GM12801 (cell line): ENCODE data around the gene TNNI2.

Experiments
- TF ChIP-seq, protein P1 (sequence below): IDR thresholded peaks from one replicate; pipeline ENCODE4 v1.5.1; 2011; ENCODE audit warnings: control low read depth; ENCODE audit not compliant: insufficient read length; ENCODE audit errors: extremely low read depth

The TNNI2 gene

GRCh38 chr11:1853376-1854131 is 14.8 kb downstream of the TNNI2 start:
- TF ChIP-seq, protein P1, sequence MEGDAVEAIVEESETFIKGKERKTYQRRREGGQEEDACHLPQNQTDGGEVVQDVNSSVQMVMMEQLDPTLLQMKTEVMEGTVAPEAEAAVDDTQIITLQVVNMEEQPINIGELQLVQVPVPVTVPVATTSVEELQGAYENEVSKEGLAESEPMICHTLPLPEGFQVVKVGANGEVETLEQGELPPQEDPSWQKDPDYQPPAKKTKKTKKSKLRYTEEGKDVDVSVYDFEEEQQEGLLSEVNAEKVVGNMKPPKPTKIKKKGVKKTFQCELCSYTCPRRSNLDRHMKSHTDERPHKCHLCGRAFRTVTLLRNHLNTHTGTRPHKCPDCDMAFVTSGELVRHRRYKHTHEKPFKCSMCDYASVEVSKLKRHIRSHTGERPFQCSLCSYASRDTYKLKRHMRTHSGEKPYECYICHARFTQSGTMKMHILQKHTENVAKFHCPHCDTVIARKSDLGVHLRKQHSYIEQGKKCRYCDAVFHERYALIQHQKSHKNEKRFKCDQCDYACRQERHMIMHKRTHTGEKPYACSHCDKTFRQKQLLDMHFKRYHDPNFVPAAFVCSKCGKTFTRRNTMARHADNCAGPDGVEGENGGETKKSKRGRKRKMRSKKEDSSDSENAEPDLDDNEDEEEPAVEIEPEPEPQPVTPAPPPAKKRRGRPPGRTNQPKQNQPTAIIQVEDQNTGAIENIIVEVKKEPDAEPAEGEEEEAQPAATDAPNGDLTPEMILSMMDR, result no peak

DNA sequence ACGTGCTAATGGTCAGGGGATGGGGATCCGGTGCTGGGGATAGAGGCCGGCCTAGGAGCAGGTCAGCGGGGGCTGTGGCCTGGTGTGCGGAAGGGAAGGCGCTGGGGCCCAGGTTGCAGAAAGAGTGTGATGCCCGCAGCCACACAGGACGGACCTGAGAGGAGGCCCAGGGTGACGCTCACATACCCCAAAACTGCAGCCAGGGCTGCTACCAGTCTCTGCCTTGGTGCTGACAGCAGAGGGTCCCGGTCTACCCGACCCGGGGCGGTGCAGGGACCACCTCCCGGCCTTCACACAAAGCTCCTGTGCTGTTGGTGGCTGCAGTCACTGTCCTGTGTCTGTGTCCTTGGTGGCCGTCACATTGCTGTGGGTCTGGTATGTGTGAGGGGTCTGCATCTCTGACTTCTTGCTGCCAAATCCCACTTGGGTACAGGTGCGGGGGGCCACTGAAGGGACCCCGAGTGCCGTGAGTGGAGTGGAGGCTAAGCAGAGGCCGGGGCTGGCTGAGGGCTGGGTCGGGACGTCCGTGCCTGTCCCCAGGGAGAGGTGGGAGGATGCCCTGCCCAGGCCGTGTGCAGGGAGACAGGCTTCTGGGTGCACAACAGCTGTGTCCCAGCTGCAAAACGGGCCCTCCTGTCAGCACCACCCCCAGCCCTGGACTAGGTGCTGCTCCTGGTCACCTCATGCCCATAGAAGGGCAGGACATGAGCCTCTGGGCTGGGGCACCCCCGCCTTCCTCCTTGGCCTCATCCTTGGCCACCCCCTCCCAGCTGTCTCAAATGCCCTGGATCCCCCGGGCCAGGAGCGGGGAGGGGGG is 15.6 kb downstream of the TNNI2 start:
- TF ChIP-seq, protein P1, result no peak

DNA sequence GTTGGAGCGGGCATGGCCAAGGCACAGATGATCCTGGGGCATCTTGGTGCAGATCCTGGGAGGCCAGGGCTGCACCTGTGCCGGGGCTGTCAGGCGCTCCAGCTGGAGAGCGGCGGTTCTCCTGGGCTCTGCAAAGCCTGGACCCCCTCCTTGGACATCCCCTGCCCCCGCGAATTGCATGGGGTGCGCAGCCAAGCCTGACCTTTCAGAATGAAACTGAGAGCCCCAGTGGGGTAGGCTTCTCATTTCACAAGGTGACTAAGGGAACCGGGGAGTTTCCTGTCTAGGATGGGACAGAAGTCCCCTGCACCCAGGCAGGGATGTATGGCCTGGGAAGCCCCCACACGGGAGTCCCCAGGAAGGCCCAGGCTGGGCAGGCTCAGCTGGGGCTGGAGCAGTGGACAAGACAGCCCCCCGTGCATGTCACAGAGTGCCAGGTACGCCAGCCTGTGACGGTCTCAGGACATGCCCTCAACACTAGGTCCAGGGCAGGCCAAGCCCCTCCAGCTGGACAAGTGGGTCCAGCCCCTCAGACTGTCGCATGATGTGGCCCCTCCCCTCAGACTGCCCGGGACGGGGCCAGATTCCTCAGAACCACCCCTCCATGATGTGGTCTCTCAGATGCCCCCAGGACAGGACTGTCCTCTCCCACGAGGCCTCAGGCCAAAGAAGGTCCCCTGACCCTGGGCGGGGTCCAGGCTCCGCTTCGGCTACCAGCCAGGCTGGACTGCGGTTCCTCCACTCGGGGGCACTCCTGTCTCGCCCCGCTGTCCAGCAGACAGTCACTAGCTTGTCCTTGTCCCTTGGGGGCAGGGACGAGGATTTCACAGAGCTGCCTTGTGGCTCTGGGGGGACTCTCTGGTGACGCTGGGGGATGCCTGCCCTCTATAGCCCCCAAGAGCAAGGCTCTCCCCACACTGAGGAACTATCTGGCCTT is 16.4 kb downstream of the TNNI2 start:
- TF ChIP-seq, protein P1, result no peak

DNA sequence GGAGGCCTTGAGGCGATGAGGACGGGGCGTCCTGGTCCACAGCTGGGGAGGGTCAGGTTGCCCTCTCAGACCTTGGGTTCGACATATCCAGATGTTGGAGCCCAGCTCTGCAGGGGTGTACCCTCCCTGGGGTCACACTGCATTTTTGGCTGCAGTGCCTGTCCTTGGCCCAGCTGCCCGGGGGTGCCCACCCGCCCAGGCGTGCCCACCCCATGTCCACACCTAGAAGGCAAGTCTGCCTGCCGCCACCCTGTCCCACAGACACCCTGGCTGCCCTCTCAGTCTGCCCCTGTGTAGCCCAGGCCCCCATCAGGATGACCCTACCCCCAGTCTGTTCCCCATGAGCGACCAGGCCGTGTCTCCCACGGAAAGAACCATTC is 17.1 kb downstream of the TNNI2 start:
- TF ChIP-seq, protein P1, result no peak

DNA sequence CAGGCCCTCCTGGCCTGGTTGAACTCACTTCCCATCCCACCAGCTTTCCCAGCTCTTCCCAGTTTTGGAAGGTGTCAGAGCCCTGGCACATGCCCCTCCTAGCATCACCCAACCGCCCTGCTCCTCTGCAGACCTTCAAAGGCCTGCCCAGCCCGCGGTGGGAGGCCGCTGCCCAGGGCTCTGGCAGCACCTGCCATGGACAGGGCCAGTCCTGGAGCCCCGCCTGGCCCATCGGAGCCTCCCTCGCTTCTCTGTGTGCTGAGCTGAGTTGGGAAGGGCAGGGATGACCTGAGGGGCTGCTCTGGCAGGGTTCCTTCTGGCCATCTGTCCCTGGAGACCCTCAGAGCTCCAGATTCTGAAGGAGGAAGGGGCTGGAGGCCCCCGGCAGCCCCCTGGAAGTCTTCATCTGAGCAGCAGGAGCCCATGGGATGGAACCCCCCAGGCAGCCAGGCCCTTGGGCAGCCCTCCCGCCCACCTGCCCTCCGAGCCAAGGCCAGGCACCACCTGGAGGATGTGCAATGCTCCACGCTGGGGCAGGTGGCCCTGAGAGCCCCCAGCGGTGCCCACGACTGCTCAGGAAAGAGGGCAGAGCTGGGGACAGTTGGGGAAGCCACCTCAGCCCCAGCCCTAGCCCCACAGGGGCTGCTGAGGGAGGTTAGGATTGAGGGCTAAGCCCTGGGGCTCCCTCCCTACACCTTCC is 17.7 kb downstream of the TNNI2 start:
- TF ChIP-seq, protein P1, result no peak

DNA sequence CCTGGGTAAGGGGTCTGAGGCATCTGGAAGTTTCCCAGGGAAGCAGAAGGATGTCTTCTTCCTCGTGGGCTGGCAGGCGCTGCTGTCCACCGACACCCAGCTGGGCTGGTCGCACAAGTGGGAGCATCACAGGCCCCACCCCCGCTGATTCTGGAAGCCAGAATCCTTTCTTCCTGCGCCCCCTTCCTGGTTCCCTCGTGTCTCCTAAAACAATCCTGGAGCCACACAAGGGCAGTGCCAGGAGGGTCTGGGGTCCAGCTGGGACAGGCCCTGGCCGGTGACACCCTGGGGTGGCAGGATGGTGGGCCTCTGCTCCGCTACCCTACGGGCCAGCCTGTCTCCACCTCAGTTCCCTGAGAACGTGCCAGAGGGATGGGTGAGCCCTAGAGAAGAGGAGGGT is 18.3 kb downstream of the TNNI2 start:
- TF ChIP-seq, protein P1, result no peak

GRCh38 chr11:1858154-1858553 is 19.4 kb downstream of the TNNI2 start:
- TF ChIP-seq, protein P1, result no peak
